HCT116 (cell line): ENCODE results near the gene CHTF18.

ENCODE experiments used
- CEBPB ChIP-seq: IDR thresholded peaks from 2 replicates; pipeline ENCODE4 v1.6.1; 2012; ENCODE audit warnings: low read depth
- ELF1 ChIP-seq: IDR thresholded peaks from 2 replicates; pipeline ENCODE4 v1.6.1; 2012; ENCODE audit warnings: low read depth, borderline replicate concordance
- EZH2 ChIP-seq: fragments of 200-600 bp; sonication (generic); IDR thresholded peaks from 2 replicates; pipeline ENCODE4 v1.6.1; 2017; ENCODE audit warnings: antibody characterized with exemption, mixed run types
- EZH2phosphoT487 ChIP-seq: fragments of 200-600 bp; IDR thresholded peaks from 2 replicates; pipeline ENCODE4 v1.6.1; 2018; ENCODE audit warnings: antibody characterized with exemption, borderline replicate concordance
- FOSL1 ChIP-seq: IDR thresholded peaks from 2 replicates; pipeline ENCODE4 v1.6.1; 2012; ENCODE audit warnings: low read depth
- POLR2A ChIP-seq: IDR thresholded peaks from 2 replicates; pipeline ENCODE4 v1.7.0; 2011; ENCODE audit warnings: borderline replicate concordance; ENCODE audit not compliant: insufficient read depth, insufficient read length; ENCODE audit errors: extremely low read depth
- POLR2AphosphoS5 ChIP-seq: IDR thresholded peaks from 2 replicates; pipeline ENCODE4 v1.6.1; 2011; ENCODE audit warnings: mild to moderate bottlenecking, low read depth, low read length, moderate library complexity
- RAD21 ChIP-seq: IDR thresholded peaks from 2 replicates; pipeline ENCODE4 v1.6.1; 2012; ENCODE audit warnings: low read depth, mild to moderate bottlenecking
- TF ChIP-seq, protein P1 (sequence below), 3 experiments: fragments of 200-600 bp in 1 of 3; sonication (generic) in 1 of 3; IDR thresholded peaks in 2 of 3; conservative IDR thresholded peaks in 1 of 3; 2 replicates each; pipeline ENCODE4 v1.5.1; 2012 to 2017; ENCODE audit warnings: low read depth in 2 of 3, low read length in 2 of 3, antibody characterized with exemption in 1 of 3, borderline replicate concordance in 1 of 3, control low read depth in 1 of 3, mild to moderate bottlenecking in 1 of 3, mixed read lengths in 1 of 3, mixed run types in 1 of 3, moderate library complexity in 1 of 3; ENCODE audit not compliant: insufficient read depth in 1 of 3
- TF ChIP-seq, protein P2 (sequence below): IDR thresholded peaks from 2 replicates; pipeline ENCODE4 v1.6.1; 2012
- TF ChIP-seq, protein P3 (sequence below): IDR thresholded peaks from 2 replicates; pipeline ENCODE4 v1.6.1; 2012

DNA sequence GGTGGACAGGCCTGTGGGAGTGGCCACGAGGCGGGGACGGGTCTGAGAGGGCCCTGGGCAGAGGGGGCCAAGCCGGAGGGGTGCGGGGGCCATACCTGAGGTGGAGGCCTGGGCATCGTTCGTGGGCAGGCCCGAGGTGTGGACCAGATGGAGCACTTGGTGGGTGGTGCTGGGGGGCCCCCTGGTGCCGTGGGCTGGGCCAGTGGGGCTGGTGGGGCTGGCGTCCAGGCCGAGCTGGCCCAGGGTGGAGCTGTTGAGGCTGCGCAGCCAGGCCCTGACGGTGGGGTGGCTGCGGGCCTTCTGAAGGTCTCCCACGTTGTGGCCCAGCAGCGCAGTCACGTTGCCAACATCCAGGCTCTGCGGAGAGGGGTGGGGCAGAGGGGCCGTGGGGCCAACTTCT is 18.5 kb upstream of the CHTF18 start:
- TF ChIP-seq, protein P1, sequence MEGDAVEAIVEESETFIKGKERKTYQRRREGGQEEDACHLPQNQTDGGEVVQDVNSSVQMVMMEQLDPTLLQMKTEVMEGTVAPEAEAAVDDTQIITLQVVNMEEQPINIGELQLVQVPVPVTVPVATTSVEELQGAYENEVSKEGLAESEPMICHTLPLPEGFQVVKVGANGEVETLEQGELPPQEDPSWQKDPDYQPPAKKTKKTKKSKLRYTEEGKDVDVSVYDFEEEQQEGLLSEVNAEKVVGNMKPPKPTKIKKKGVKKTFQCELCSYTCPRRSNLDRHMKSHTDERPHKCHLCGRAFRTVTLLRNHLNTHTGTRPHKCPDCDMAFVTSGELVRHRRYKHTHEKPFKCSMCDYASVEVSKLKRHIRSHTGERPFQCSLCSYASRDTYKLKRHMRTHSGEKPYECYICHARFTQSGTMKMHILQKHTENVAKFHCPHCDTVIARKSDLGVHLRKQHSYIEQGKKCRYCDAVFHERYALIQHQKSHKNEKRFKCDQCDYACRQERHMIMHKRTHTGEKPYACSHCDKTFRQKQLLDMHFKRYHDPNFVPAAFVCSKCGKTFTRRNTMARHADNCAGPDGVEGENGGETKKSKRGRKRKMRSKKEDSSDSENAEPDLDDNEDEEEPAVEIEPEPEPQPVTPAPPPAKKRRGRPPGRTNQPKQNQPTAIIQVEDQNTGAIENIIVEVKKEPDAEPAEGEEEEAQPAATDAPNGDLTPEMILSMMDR (IDR thresholded peaks at IDR 0.05 in 2 of 3, conservative IDR thresholded peaks at IDR 0.05 in 1 of 3; ENCODE audit: borderline replicate concordance in 1 of 3, insufficient read depth in 1 of 3, low read depth in 2 of 3, low read length in 2 of 3): no peak
- TF ChIP-seq POLR2AphosphoS5 (no peak), FOSL1 (no peak), ELF1 (no peak), EZH2phosphoT487 (no peak), POLR2A (no peak), EZH2 (no peak), RAD21 (no peak), CEBPB (no peak)
- TF ChIP-seq, protein P2, sequence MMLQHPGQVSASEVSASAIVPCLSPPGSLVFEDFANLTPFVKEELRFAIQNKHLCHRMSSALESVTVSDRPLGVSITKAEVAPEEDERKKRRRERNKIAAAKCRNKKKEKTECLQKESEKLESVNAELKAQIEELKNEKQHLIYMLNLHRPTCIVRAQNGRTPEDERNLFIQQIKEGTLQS: no peak
- TF ChIP-seq, protein P3, sequence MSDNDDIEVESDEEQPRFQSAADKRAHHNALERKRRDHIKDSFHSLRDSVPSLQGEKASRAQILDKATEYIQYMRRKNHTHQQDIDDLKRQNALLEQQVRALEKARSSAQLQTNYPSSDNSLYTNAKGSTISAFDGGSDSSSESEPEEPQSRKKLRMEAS: no peak
